ENCODE data around the gene EN2.

EN2 gene

GRCh38 chr7:155450970-155451801 is 6.7 kb upstream of the EN2 start:
- DNase-seq (ENCODE audit: low spot score) = no peak

- no peak for DNase-seq (ENCODE audit: low spot score)
Observed at GRCh38 chr7:155451840-155452239, 6.1 kb upstream of the EN2 start.

GRCh38 chr7:155452505-155453295 is 5.2 kb upstream of the EN2 start:
- DNase-seq (ENCODE audit: low spot score) = no peak

GRCh38 chr7:155453296-155454182 is 4.4 kb upstream of the EN2 start:
- no peak for DNase-seq (ENCODE audit: low spot score)

- no peak for DNase-seq (ENCODE audit: low spot score)
Observed at GRCh38 chr7:155454183-155455112, 3.5 kb upstream of the EN2 start.

GRCh38 chr7:155455132-155455693 is 2.7 kb upstream of the EN2 start:
- DNase-seq (ENCODE audit: low spot score) = no peak

- DNase-seq (ENCODE audit: low spot score) = no peak
Observed at GRCh38 chr7:155455776-155456737, 1.9 kb upstream of the EN2 start.

- DNase-seq (ENCODE audit: low spot score) = no peak
Observed at GRCh38 chr7:155456738-155457543, 988 bp upstream of the EN2 start.

GRCh38 chr7:155457544-155458110 is 302 bp upstream of the EN2 start:
- DNase-seq (ENCODE audit: low spot score) = no peak

- no peak for DNase-seq (ENCODE audit: low spot score)
Observed at GRCh38 chr7:155458878-155459699, 1.2 kb downstream of the EN2 start.

GRCh38 chr7:155459700-155460461 is 2.0 kb downstream of the EN2 start:
- no peak for DNase-seq (ENCODE audit: low spot score)

- DNase-seq (ENCODE audit: low spot score) = no peak
Observed at GRCh38 chr7:155460926-155461613, 3.1 kb downstream of the EN2 start.

- no peak for DNase-seq (ENCODE audit: low spot score)
Observed at GRCh38 chr7:155461631-155462030, 3.7 kb downstream of the EN2 start.

- DNase-seq (ENCODE audit: low spot score) = no peak
Observed at GRCh38 chr7:155462163-155462735, 4.3 kb downstream of the EN2 start.

GRCh38 chr7:155463114-155463811 is 5.3 kb downstream of the EN2 start:
- DNase-seq (ENCODE audit: low spot score) = no peak

Measured in kidney capillary endothelial cell (primary cell).